ENCODE results near the gene TCF12.

Gene TCF12

GRCh38 chr15:57320631-57321220 lies 402.3 kb downstream of the TCF12 start:
- TF ChIP-seq SPI1 (IDR thresholded peaks at IDR 0.05; ENCODE audit: borderline replicate concordance, low read depth) (peak; percentile 72), POLR2AphosphoS5 (IDR thresholded peaks at IDR 0.05; ENCODE audit: low read depth) (no peak)
- no peak overlapping the region for H3K27ac ChIP-seq (replicated peaks)
- no peaks in the 10 kb centered on the region for H3K27me3 ChIP-seq (ENCODE audit: insufficient read depth, poor library complexity, severe bottlenecking)
- DNase-seq (ENCODE audit: low read depth in 1 of 2, low spot score in 1 of 2), result no peak
- H3K4me3 ChIP-seq (replicated peaks; ENCODE audit: insufficient read depth, low read length), result no peak overlapping the region

- H3K27me3 ChIP-seq (ENCODE audit: insufficient read depth, poor library complexity, severe bottlenecking), result no peaks in the 10 kb centered on the region
- no peak for TF ChIP-seq POLR2AphosphoS5 (IDR thresholded peaks at IDR 0.05; ENCODE audit: low read depth)
- no peak for TF ChIP-seq SPI1 (IDR thresholded peaks at IDR 0.05; ENCODE audit: borderline replicate concordance, low read depth)
- no peak for TF ChIP-seq REST (IDR thresholded peaks at IDR 0.05; ENCODE audit: insufficient replicate concordance, low read depth)
- no peak for TF ChIP-seq CTCF (IDR thresholded peaks at IDR 0.05; ENCODE audit: insufficient read depth, low read length)
- TF ChIP-seq GABPA (IDR thresholded peaks at IDR 0.05; ENCODE audit: low read depth), result no peak
- H3K4me3 ChIP-seq (replicated peaks; ENCODE audit: insufficient read depth, low read length), result no peak overlapping the region
- H3K27ac ChIP-seq (replicated peaks), result no peak overlapping the region
- no peak for DNase-seq (ENCODE audit: low read depth in 1 of 2, low spot score in 1 of 2)
These were observed 403.0 kb downstream of the TCF12 start for GRCh38 chr15:57321485-57321884.

- H3K4me3 ChIP-seq (replicated peaks; ENCODE audit: insufficient read depth, low read length), result no peak overlapping the region
- no peaks in the 10 kb centered on the region for H3K27me3 ChIP-seq (ENCODE audit: insufficient read depth, poor library complexity, severe bottlenecking)
- DNase-seq (ENCODE audit: low read depth in 1 of 2, low spot score in 1 of 2), result no peak
- no peak overlapping the region for H3K27ac ChIP-seq (replicated peaks)
- no peak for TF ChIP-seq SPI1 (IDR thresholded peaks at IDR 0.05; ENCODE audit: borderline replicate concordance, low read depth)
- TF ChIP-seq CTCF (IDR thresholded peaks at IDR 0.05; ENCODE audit: insufficient read depth, low read length), result no peak
These were observed 403.6 kb downstream of the TCF12 start for GRCh38 chr15:57321973-57322601.

- Histone ChIP-seq H3K4me3 (replicated peaks; ENCODE audit: insufficient read depth, low read length) (no peak overlapping the region), H3K27me3 (ENCODE audit: insufficient read depth, poor library complexity, severe bottlenecking) (no peaks in the 10 kb centered on the region), H3K27ac (replicated peaks) (no peak overlapping the region)
- TF ChIP-seq POLR2AphosphoS5 (IDR thresholded peaks at IDR 0.05; ENCODE audit: low read depth) (no peak), SPI1 (IDR thresholded peaks at IDR 0.05; ENCODE audit: borderline replicate concordance, low read depth) (no peak), CTCF (IDR thresholded peaks at IDR 0.05; ENCODE audit: insufficient read depth, low read length) (no peak), GABPA (IDR thresholded peaks at IDR 0.05; ENCODE audit: low read depth) (no peak), REST (IDR thresholded peaks at IDR 0.05; ENCODE audit: insufficient replicate concordance, low read depth) (no peak)
- no peak for DNase-seq (ENCODE audit: low read depth in 1 of 2, low spot score in 1 of 2)
These were observed 404.3 kb downstream of the TCF12 start for GRCh38 chr15:57322602-57323250.

All from HL-60 (cell line).